Activated CD4-positive, alpha-beta T cell treated with anti-CD3 and anti-CD28 coated beads for 36 hours (primary cell): ENCODE results near the gene ENPP7. TPM values are rescaled to one million over a fixed set of nuclear protein-coding genes. Genes with fewer than 3 reads are reported as not detected.
"Not testable (repeated sequence)": the region's sequence is repeated elsewhere in the genome, so short reads cannot be mapped to it uniquely, and the experiment has no call there.

ENCODE experiments used
- ATAC-seq: fragments of 200-7000 bp; cut with Tn5 transposase; one replicate; pipeline ENCODE4 v1.10.0; 2021; ENCODE audit warnings: mild to moderate bottlenecking, moderate library complexity
- CTCF ChIA-PET: fragments of 350-600 bp; sonication (Branson Sonifier 250); formaldehyde crosslinking; loops from one replicate; lab custom pipeline; 2021; ENCODE audit warnings: antibody characterized with exemption; lab: Charles Lee
- POLR2A ChIA-PET: fragments of 350-600 bp; sonication (Branson Sonifier 250); formaldehyde crosslinking; loops from one replicate; lab custom pipeline; 2021; ENCODE audit warnings: antibody characterized with exemption, inconsistent platforms; lab: Charles Lee
- DNase-seq: peaks from one replicate; pipeline ENCODE4 v3.0.0-alpha.2; 2020
- H3K27ac Mint-ChIP-seq: one replicate; pipeline ENCODE4 v1.8.0; 2021; ENCODE audit warnings: mixed read lengths
- H3K27me3 Mint-ChIP-seq: one replicate; pipeline ENCODE4 v1.8.0; 2021; ENCODE audit warnings: mixed read lengths
- H3K36me3 Mint-ChIP-seq: one replicate; pipeline ENCODE4 v1.8.0; 2021; ENCODE audit warnings: low read depth, mixed read lengths
- H3K4me1 Mint-ChIP-seq: one replicate; pipeline ENCODE4 v1.8.0; 2021; ENCODE audit warnings: mixed read lengths
- H3K4me3 Mint-ChIP-seq: one replicate; pipeline ENCODE4 v1.8.0; 2021; ENCODE audit warnings: mild to moderate bottlenecking, moderate library complexity, mixed read lengths
- H3K9me3 Mint-ChIP-seq: one replicate; pipeline ENCODE4 v1.8.0; 2021; ENCODE audit warnings: low read depth, mixed read lengths
- intact Hi-C, 2 experiments: fragments of 100-400 bp; cut with DNase I in 1 of 2; cut with micrococcal nuclease in 1 of 2; formaldehyde crosslinking; loops; one replicate each; pipeline versions ENCODE4 v1.14.2 to v1.15.1; 2022 to 2024; cut with DNase I, micrococcal nuclease
- total RNA-seq, 2 experiments: library from RNA; stranded (reverse); gene quantifications; one replicate each; pipeline ENCODE4 v1.2.3, GENCODE V29; 2021

The ENPP7 gene
- total RNA-seq, 2 experiments from 2014 or later = not detected

DNA sequence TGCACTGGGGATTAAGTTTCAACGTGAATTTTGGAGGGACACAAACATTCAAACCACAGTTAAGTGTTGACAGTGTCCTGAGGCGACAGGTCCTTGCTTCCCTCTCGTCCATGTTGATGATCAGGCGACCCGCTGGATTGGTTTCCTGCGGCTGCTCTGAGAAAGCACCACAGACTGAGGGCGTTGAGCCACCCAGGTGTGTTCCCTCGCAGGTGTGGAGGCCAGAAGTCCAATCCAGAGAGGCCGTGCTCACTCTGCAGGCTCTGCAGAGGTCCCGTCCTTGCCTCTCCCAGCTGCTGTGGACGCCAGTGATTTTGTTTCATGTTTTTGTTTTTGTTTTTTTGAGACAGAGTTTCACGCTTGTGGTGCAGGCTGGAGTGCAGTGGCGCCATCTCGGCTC is 24.8 kb downstream of the ENPP7 start:
- Mint-ChIP-seq H3K27me3 (peaks cover 20% of the 10 kb centered on the region), H3K27ac (no peak overlapping the region), H3K4me3 (no peak overlapping the region), H3K4me1 (peaks cover 9% of the 10 kb centered on the region), H3K36me3 (no peaks in the 10 kb centered on the region), H3K9me3 (no peaks in the 10 kb centered on the region)
- ATAC-seq = no peak
- intact Hi-C loops = no loop called here
- CTCF ChIA-PET = interaction anchor here (0.6 kb wide), 1 partner anchor 249 kb away, joined by 3 read pairs; no protein-coding TSS in a partner anchor
- DNase-seq = no peak
- POLR2A ChIA-PET = no interaction called here

DNA sequence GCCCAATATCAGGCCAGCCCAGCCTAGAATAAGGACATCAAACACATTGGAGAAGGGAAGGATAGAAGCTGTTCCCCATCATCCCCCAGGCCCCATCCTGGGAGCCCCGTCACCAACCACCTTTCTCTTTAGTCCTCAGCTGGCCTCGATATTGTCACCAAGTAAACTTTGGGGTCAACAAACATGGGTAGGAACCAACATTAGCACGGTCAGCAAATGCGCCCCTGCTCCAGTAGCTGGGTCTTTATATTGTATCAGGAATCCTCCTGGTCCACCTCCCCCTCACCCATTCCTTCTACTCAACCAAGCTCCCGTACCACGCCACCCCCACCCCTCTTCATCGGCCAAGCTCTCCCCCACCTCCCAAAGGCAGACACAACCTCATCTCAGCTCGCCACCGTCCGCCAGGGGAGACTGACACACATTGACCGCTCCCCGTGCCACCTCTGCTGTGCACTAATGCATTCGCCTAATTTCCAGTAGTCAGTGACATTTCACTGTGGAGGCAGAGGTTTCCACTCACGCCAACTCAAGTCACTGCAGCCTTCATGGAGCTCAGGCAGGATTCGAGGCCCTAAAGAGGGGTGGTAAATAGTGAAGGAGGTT is 26.5 kb downstream of the ENPP7 start:
- ATAC-seq (no peak), DNase-seq (no peak)
- ChIA-PET CTCF (interaction anchor here (0.6 to 1.0 kb wide), 4 partner anchors 11 to 96 kb away, joined by 3 read pairs; no protein-coding TSS in a partner anchor), POLR2A (no interaction called here)
- Mint-ChIP-seq H3K4me3 (no peak overlapping the region), H3K9me3 (no peaks in the 10 kb centered on the region), H3K4me1 (peaks cover 1% of the 10 kb centered on the region), H3K27me3 (peaks cover 6% of the 10 kb centered on the region), H3K36me3 (no peaks in the 10 kb centered on the region), H3K27ac (no peak overlapping the region)
- intact Hi-C loops = no loop called here

DNA sequence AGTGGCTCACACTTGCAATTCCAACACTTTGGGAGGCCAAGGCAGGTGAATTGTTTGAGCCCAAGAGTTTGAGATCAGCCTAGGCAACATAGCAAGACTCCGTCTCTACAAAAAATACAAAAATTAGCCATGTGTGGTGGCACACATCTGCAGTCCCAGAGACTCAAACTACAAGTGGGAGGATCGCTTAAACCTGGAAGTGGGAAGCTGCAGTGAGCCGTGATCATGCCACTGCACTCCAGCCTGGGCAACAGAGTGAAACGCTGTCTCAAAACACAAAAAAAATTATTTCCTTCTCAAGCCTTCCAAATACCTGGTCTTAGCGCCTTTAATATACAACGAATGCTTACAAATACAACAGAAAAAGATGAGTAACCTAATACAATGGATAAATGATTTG is 27.5 kb downstream of the ENPP7 start:
- Mint-ChIP-seq H3K4me3 (no peak overlapping the region), H3K36me3 (no peaks in the 10 kb centered on the region), H3K4me1 (no peaks in the 10 kb centered on the region), H3K27me3 (peaks cover 6% of the 10 kb centered on the region), H3K27ac (no peak overlapping the region), H3K9me3 (no peaks in the 10 kb centered on the region)
- intact Hi-C loops = no loop called here
- no peak for ATAC-seq
- CTCF ChIA-PET = interaction anchor here (1.0 kb wide), 1 partner anchor 12 kb away, joined by 3 read pairs; no protein-coding TSS in a partner anchor
- POLR2A ChIA-PET = no interaction called here
- DNase-seq = no peak

DNA sequence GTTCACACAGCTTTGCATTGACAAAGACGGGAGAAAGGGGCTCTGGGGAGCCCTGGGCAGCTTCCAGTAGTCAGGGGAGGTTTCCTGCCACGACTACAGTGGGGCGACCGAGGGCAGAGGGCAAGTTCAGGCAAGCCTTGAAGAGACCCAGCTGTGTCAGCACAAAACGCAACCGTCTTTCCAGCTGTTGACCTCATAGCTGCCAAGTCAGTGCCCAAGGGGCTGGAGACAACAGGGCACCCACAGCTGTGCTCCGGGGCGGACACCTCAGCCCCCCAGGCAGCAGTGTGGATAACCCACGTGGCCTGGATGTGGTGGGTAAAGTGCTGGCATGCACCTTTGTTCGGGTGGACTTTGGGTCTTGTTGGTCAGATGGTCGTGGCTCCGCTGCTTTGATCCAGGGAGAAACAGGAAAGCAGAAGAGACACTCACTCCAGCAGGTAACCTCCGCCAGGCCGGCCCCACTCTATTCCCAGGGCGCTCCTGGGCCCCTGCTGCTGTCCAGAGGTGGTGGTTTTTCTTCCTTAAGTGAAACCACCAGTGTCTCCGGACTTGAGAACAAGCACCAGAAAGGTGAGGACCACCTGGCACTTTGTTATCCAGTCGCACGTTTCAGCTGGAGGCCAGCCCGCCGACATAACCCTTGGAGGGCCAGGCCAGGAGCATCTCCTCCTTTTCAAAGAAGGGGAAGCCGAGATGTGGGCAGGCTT is 29.6 kb downstream of the ENPP7 start:
- H3K36me3 Mint-ChIP-seq = no peaks in the 10 kb centered on the region
- peaks cover 6% of the 10 kb centered on the region for H3K27me3 Mint-ChIP-seq
- DNase-seq (no peak), ATAC-seq (no peak)
- intact Hi-C loops = no loop called here
- H3K4me1 Mint-ChIP-seq = no peaks in the 10 kb centered on the region
- ChIA-PET CTCF (interaction anchor here (0.6 kb wide), 1 partner anchor 436 kb away, joined by 5 read pairs; no protein-coding TSS in a partner anchor), POLR2A (no interaction called here)
- no peak overlapping the region for H3K27ac Mint-ChIP-seq
- no peak overlapping the region for H3K4me3 Mint-ChIP-seq
- H3K9me3 Mint-ChIP-seq = no peaks in the 10 kb centered on the region

DNA sequence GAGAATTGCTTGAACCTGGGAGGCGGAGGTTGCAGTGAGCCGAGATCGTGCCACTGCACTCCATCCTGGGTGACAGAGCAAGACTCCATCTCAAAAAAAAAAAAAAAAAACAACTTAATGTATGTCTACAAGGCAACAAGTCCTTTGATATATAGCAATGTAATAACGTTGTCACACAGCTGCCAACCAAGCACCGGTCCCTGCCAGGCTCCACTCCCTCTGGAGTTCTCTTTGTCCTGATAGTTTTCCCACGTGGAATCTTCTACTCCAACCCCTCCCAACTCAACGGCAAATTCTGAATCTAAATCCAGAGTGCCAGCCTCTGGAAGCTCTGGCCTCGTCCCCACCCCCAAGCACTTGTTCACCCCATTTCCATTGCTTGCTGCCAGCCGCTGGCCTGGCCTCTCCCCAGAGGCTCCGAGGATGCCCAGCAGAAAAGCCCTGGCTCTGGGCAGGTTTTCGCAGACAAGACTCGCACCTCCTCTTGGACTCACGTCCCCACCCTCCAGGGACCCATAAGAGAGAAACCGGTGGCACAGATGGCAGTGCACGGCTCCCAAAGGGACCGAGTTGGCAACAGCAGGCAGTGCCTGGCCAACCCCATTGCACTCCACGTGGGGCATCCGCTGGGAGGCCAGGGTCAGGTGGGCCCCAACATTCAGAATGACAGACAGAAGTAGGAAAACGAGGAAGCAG is 31.3 kb downstream of the ENPP7 start:
- H3K27ac Mint-ChIP-seq = no peak overlapping the region
- POLR2A ChIA-PET = no interaction called here
- no peaks in the 10 kb centered on the region for H3K9me3 Mint-ChIP-seq
- no peak overlapping the region for H3K4me3 Mint-ChIP-seq
- no peaks in the 10 kb centered on the region for H3K4me1 Mint-ChIP-seq
- H3K36me3 Mint-ChIP-seq = no peaks in the 10 kb centered on the region
- intact Hi-C loops = no loop called here
- CTCF ChIA-PET = interaction anchor here (0.7 kb wide), 1 partner anchor 68 kb away, joined by 3 read pairs; no protein-coding TSS in a partner anchor
- no peak for ATAC-seq
- peaks cover 6% of the 10 kb centered on the region for H3K27me3 Mint-ChIP-seq
- no peak for DNase-seq

DNA sequence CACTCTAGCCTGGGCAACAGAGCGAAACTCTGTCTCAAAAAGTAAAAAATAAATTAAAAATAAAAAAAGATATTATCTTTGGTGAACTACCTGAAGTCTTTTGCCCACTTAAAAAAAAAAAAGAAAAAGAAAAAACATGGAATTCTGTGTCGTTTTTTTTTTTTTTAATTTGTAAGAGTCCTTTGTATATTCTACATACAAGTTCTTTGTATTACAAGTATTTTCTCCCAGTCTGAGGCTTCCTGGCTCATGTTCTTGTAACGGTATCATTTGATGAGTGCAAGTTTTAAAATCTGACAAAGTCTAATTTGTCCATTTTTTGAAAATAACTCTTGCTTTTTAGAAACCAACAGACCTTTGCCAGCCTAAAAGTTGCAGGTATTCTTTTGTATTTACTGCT is 35.0 kb downstream of the ENPP7 start:
- ChIA-PET POLR2A (interaction anchor here (0.6 kb wide), 1 partner anchor 23 kb away, joined by 3 read pairs; no protein-coding TSS in a partner anchor), CTCF (no interaction called here)
- Mint-ChIP-seq H3K4me3 (no peak overlapping the region), H3K27me3 (peaks cover 8% of the 10 kb centered on the region), H3K9me3 (no peaks in the 10 kb centered on the region), H3K4me1 (no peaks in the 10 kb centered on the region), H3K36me3 (no peaks in the 10 kb centered on the region), H3K27ac (no peak overlapping the region)
- DNase-seq (no peak), ATAC-seq (no peak)
- intact Hi-C loops = no loop called here

DNA sequence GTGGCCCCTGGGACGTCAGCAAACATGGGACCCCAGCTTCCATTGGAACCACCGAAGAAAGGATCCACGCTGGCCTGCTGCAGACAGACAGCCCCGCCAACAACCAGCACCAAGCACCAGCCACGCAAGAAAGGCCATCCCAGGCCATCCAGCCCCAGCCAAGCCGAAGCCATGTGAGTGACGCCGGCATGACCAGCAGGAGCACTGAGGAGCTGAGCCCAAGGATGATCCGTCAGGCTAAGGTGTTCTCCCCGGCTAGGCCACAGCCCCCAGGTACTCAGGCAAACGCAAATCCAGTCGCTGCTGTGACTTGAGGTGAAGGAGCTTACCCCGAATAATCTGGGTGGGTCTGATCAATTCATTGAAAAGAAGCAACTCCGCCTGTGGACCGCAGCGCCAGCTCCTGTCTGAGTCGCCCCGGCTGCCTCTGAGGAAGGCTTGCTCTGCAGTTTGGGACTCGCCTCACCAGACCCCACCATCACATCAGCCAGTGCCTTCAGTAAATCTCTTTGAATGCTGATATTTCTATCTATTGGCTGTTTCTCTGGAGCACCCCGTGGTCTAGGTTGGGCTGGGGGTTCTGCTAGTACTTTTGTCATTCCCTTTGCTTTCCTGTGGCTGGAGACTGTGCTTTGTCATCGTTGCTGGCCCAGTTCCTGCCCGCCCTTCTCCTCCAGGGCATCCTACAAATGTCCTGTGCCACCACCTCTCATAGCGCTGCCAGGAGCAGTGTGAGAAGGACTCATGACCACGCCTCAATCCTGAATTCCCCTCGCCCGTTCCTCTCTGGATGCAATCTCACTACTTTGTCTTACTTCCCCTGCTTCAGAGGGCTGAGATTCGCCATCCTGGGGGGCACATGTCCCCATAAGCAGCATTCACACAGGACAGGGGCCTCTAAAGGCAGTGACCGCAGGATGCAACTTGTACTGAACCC is 39.1 kb downstream of the ENPP7 start:
- DNase-seq (no peak), ATAC-seq (no peak)
- H3K4me3 Mint-ChIP-seq = no peak overlapping the region
- no peaks in the 10 kb centered on the region for H3K4me1 Mint-ChIP-seq
- CTCF ChIA-PET = interaction anchor here (0.9 kb wide), 1 partner anchor 24 kb away, joined by 3 read pairs; no protein-coding TSS in a partner anchor
- H3K27ac Mint-ChIP-seq = no peak overlapping the region
- no peaks in the 10 kb centered on the region for H3K9me3 Mint-ChIP-seq
- intact Hi-C loops = no loop called here
- POLR2A ChIA-PET = no interaction called here
- no peaks in the 10 kb centered on the region for H3K36me3 Mint-ChIP-seq
- H3K27me3 Mint-ChIP-seq = peaks cover 23% of the 10 kb centered on the region

DNA sequence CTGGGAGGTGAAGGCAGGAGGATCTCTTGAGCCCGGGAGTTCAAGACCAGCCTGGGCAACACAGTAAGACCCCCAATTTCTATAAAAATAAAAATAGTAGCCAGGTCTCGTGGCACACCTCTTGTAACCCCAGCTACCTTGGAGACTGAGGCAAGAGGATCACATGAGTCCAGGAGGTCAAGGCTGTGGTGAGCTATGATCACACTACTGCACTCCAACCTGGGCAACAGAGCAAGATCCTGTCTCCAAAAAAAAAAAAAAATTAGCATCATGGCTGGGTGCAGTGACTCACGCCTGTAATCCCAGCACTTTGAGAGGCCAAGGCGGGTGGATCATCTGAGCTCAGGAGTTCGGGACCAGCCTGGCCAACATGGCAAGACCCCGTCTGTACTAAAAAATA is 40.5 kb downstream of the ENPP7 start:
- H3K4me1 Mint-ChIP-seq = no peaks in the 10 kb centered on the region
- POLR2A ChIA-PET = interaction anchor here (0.6 kb wide), 1 partner anchor 10 kb away, joined by 5 read pairs; no protein-coding TSS in a partner anchor
- intact Hi-C loops = no loop called here
- ATAC-seq (no peak), DNase-seq (no peak)
- H3K36me3 Mint-ChIP-seq = no peaks in the 10 kb centered on the region
- no peak overlapping the region for H3K4me3 Mint-ChIP-seq
- H3K27ac Mint-ChIP-seq = no peak overlapping the region
- peaks cover 31% of the 10 kb centered on the region for H3K27me3 Mint-ChIP-seq
- no peaks in the 10 kb centered on the region for H3K9me3 Mint-ChIP-seq
- CTCF ChIA-PET = interaction anchor here (0.6 to 0.8 kb wide), 2 partner anchors 10 to 18 kb away, joined by 3 read pairs; no protein-coding TSS in a partner anchor

DNA sequence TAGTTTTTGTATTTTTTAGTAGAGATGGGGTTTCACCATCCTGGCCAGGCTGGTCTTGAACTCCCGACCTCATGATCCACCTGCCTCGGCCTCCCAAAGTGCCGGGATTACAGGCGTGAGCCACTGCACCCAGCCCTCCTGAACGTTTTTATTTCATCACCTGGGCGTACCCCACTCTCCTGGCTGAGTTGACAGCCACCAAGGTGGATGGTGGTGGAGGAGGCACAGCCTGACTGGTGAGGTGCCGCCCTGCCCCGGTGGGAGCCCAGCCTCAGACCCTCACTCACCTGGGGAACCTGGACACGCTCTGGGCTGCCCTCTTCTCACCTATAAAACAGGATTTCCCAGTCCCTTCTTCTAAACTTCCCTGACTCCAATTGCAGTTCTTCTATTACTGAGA is 42.0 kb downstream of the ENPP7 start:
- Mint-ChIP-seq H3K27me3 (peaks cover 39% of the 10 kb centered on the region), H3K4me1 (peaks cover 10% of the 10 kb centered on the region)
- H3K27ac Mint-ChIP-seq, ATAC-seq, H3K4me3 Mint-ChIP-seq, intact Hi-C loops, H3K9me3 Mint-ChIP-seq, CTCF ChIA-PET, DNase-seq, H3K36me3 Mint-ChIP-seq: not testable (repeated sequence)
- POLR2A ChIA-PET = interaction anchor here (0.6 kb wide), 1 partner anchor 29 kb away, joined by 3 read pairs; no protein-coding TSS in a partner anchor

DNA sequence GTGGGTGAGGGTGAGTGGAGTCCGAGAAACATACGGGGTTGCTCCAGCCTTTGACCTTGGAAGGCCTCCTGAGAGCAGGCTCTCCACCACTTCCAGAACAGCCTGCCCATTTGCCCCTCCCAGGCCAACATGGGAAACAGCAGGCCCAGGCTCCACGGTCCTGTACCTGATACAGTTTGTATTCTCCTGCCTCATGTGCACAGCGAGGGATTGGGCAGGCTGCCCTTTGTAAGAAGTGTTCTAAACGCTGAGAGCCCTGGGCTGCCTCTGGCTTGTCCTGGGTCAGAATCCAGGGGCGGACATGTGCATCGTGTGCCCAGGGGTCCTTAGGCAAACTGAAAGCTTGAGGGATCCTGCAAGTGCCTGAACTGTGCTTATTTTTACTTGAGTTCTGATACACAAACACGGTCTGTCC is 43.8 kb downstream of the ENPP7 start:
- no peak overlapping the region for H3K4me3 Mint-ChIP-seq
- ATAC-seq = no peak
- DNase-seq = no peak
- peaks cover 47% of the 10 kb centered on the region for H3K27me3 Mint-ChIP-seq
- intact Hi-C loops = no loop called here
- H3K9me3 Mint-ChIP-seq = no peaks in the 10 kb centered on the region
- H3K4me1 Mint-ChIP-seq = peaks cover 15% of the 10 kb centered on the region
- H3K27ac Mint-ChIP-seq = no peak overlapping the region
- H3K36me3 Mint-ChIP-seq = no peaks in the 10 kb centered on the region
- ChIA-PET POLR2A (no interaction called here), CTCF (interaction anchor here (0.7 to 2.7 kb wide), 4 partner anchors 28 to 229 kb away, joined by 3 to 10 read pairs (median 6); no protein-coding TSS in a partner anchor)
